ENCODE data around the gene SCOC. TPM values are rescaled to one million over a fixed set of nuclear protein-coding genes. Genes with fewer than 3 reads are reported as not detected.

SCOC gene
- total RNA-seq, 4 donors from 2014 or later: 15.3 to 49.5 (median 35.3) TPM

GRCh38 chr4:140332734-140333133 is 40.7 kb upstream of the SCOC start:
- TF ChIP-seq POLR2A (IDR thresholded peaks at IDR 0.05): no peak
- TF ChIP-seq CTCF (IDR thresholded peaks at IDR 0.05): no peak
- no peaks in the 10 kb centered on the region for H3K27me3 ChIP-seq
- no peaks in the 10 kb centered on the region for H3K9me3 ChIP-seq
- no peaks in the 10 kb centered on the region for H3K36me3 ChIP-seq
- no peaks in the 10 kb centered on the region for H3K4me1 ChIP-seq
- H3K4me3 ChIP-seq: no peak overlapping the region
- no peak overlapping the region for H3K27ac ChIP-seq
- DNase-seq: no peak

- no peaks in the 10 kb centered on the region for H3K9me3 ChIP-seq
Measured at GRCh38 chr4:140333523-140333922, 39.9 kb upstream of the SCOC start.

GRCh38 chr4:140335076-140335475 is 38.4 kb upstream of the SCOC start:
- no peak overlapping the region for H3K4me3 ChIP-seq
- no peak overlapping the region for H3K27ac ChIP-seq
- H3K9me3 ChIP-seq: no peaks in the 10 kb centered on the region
- no peaks in the 10 kb centered on the region for H3K36me3 ChIP-seq
- no peak for DNase-seq
- no peaks in the 10 kb centered on the region for H3K27me3 ChIP-seq
- TF ChIP-seq CTCF (IDR thresholded peaks at IDR 0.05): no peak
- no peak for TF ChIP-seq POLR2A (IDR thresholded peaks at IDR 0.05)
- H3K4me1 ChIP-seq: no peaks in the 10 kb centered on the region

More at GRCh38 chr4:140333523-140333922, 39.9 kb upstream of the SCOC start:
- no peak overlapping the region for H3K27ac ChIP-seq
- H3K4me1 ChIP-seq: no peaks in the 10 kb centered on the region
- H3K36me3 ChIP-seq: no peaks in the 10 kb centered on the region
- H3K4me3 ChIP-seq: no peak overlapping the region
- H3K27me3 ChIP-seq: no peaks in the 10 kb centered on the region
- DNase-seq: no peak
- TF ChIP-seq CTCF (IDR thresholded peaks at IDR 0.05): no peak
- no peak for TF ChIP-seq POLR2A (IDR thresholded peaks at IDR 0.05)

- no peak for DNase-seq
- TF ChIP-seq POLR2A (IDR thresholded peaks at IDR 0.05) (no peak), CTCF (IDR thresholded peaks at IDR 0.05) (no peak)
- no peaks in the 10 kb centered on the region for H3K27me3 ChIP-seq
- no peak overlapping the region for H3K27ac ChIP-seq
- no peaks in the 10 kb centered on the region for H3K4me1 ChIP-seq
- no peaks in the 10 kb centered on the region for H3K9me3 ChIP-seq
- H3K4me3 ChIP-seq: no peak overlapping the region
- no peaks in the 10 kb centered on the region for H3K36me3 ChIP-seq
Measured at GRCh38 chr4:140336730-140337129, 36.7 kb upstream of the SCOC start.

- Histone ChIP-seq H3K36me3 (no peaks in the 10 kb centered on the region), H3K9me3 (no peaks in the 10 kb centered on the region), H3K27me3 (no peaks in the 10 kb centered on the region), H3K4me1 (peaks cover 0 to 17% (median 3%) of the 10 kb centered on the region in 4 donors), H3K27ac (peak overlapping the region in 2 of 4 donors; percentile 44 to 75), H3K4me3 (no peak overlapping the region)
- DNase-seq: no peak
- TF ChIP-seq POLR2A (IDR thresholded peaks at IDR 0.05): no peak
- TF ChIP-seq CTCF (IDR thresholded peaks at IDR 0.05): no peak
Measured at GRCh38 chr4:140342620-140343019, 30.8 kb upstream of the SCOC start.

GRCh38 chr4:140343303-140343702 is 30.1 kb upstream of the SCOC start:
- TF ChIP-seq CTCF (IDR thresholded peaks at IDR 0.05) (no peak), POLR2A (IDR thresholded peaks at IDR 0.05) (no peak)
- peak overlapping the region in 2 of 4 donors; percentile 44 to 75 for H3K27ac ChIP-seq
- H3K27me3 ChIP-seq: no peaks in the 10 kb centered on the region
- no peaks in the 10 kb centered on the region for H3K36me3 ChIP-seq
- H3K4me1 ChIP-seq: peaks cover 0 to 17% (median 3%) of the 10 kb centered on the region in 4 donors
- no peaks in the 10 kb centered on the region for H3K9me3 ChIP-seq
- DNase-seq: peak in 2 of 3 donors; percentile 85 to 87
- peak overlapping the region in 2 of 4 donors; percentile 30 to 41 for H3K4me3 ChIP-seq
